Measurements from ENCODE around the gene TYROBP.

DNA sequence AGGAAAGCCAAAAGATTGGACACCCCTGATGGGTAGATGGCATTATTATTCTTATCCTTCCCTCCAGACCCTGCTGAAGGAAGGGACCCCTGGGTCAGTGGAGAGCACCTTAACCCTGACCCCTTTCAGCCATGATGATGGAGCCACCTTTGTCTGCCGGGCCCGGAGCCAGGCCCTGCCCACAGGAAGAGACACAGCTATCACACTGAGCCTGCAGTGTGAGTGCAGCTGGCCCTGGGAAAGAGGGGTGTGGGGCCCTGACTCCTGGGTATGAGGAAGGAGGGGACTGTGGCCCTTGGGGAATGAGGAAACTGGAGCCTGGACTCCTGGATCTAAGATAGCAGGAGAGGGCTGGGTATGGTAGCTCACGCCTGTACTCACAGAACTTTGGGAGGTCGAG is 48.7 kb downstream of the TYROBP start:
- TF ChIP-seq POLR2A (IDR thresholded peaks at IDR 0.05), result no peak
- TF ChIP-seq, protein P1, sequence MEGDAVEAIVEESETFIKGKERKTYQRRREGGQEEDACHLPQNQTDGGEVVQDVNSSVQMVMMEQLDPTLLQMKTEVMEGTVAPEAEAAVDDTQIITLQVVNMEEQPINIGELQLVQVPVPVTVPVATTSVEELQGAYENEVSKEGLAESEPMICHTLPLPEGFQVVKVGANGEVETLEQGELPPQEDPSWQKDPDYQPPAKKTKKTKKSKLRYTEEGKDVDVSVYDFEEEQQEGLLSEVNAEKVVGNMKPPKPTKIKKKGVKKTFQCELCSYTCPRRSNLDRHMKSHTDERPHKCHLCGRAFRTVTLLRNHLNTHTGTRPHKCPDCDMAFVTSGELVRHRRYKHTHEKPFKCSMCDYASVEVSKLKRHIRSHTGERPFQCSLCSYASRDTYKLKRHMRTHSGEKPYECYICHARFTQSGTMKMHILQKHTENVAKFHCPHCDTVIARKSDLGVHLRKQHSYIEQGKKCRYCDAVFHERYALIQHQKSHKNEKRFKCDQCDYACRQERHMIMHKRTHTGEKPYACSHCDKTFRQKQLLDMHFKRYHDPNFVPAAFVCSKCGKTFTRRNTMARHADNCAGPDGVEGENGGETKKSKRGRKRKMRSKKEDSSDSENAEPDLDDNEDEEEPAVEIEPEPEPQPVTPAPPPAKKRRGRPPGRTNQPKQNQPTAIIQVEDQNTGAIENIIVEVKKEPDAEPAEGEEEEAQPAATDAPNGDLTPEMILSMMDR (IDR thresholded peaks at IDR 0.05), result no peak
